HEK293 (cell line): ENCODE measurements around the gene AFG1L.

Experiments used
- CTCF ChIP-seq: fragments of 450-650 bp; formaldehyde crosslinking; IDR thresholded peaks from 2 replicates; pipeline ENCODE4 v1.5.1; 2016; ENCODE audit warnings: missing biosample characterization, missing genetic modification characterization
- HOXA7 ChIP-seq: sonication (generic); formaldehyde crosslinking; IDR thresholded peaks from 2 replicates; pipeline ENCODE4 v1.8.1; 2022; ENCODE audit warnings: missing genetic modification reagents, borderline replicate concordance
- KLF16 ChIP-seq: fragments of 450-650 bp; formaldehyde crosslinking; IDR thresholded peaks from 2 replicates; pipeline ENCODE4 v1.5.1; 2017; ENCODE audit warnings: missing biosample characterization, missing genetic modification characterization
- SETDB1 ChIP-seq: IDR thresholded peaks from one replicate; pipeline ENCODE4 v1.6.1; 2017; ENCODE audit warnings: mild to moderate bottlenecking, low read length, moderate library complexity, mixed read lengths; ENCODE audit not compliant: insufficient read length
- SP2 ChIP-seq: fragments of 450-650 bp; formaldehyde crosslinking; IDR thresholded peaks from 2 replicates; pipeline ENCODE4 v1.5.1; 2016; ENCODE audit warnings: missing biosample characterization, missing genetic modification characterization
- TCF7L2 ChIP-seq: IDR thresholded peaks from 2 replicates; pipeline ENCODE4 v1.6.1; 2011; ENCODE audit warnings: low read depth, mild to moderate bottlenecking, inconsistent platforms, low read length, moderate library complexity, borderline replicate concordance
- YY2 ChIP-seq: fragments of 450-650 bp; formaldehyde crosslinking; IDR thresholded peaks from 2 replicates; pipeline ENCODE4 v1.5.1; 2016; ENCODE audit warnings: missing biosample characterization, missing genetic modification characterization
- ZNF768 ChIP-seq: fragments of 450-650 bp; formaldehyde crosslinking; IDR thresholded peaks from 2 replicates; pipeline ENCODE4 v1.5.1; 2018; ENCODE audit warnings: missing biosample characterization, mild to moderate bottlenecking, missing genetic modification characterization
- TF ChIP-seq, protein P1 (sequence below): sonication (generic); formaldehyde crosslinking; IDR thresholded peaks from 2 replicates; pipeline ENCODE4 v1.8.1; 2022; ENCODE audit warnings: mild to moderate bottlenecking, moderate library complexity, missing genetic modification reagents

GRCh38 chr6:108465098-108465495 lies 170.2 kb downstream of the AFG1L start:
- TF ChIP-seq, protein P1, sequence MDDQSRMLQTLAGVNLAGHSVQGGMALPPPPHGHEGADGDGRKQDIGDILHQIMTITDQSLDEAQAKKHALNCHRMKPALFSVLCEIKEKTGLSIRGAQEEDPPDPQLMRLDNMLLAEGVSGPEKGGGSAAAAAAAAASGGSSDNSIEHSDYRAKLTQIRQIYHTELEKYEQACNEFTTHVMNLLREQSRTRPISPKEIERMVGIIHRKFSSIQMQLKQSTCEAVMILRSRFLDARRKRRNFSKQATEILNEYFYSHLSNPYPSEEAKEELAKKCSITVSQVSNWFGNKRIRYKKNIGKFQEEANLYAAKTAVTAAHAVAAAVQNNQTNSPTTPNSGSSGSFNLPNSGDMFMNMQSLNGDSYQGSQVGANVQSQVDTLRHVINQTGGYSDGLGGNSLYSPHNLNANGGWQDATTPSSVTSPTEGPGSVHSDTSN (CRISPR knock-in tag), result no peak
- no peak for TF ChIP-seq KLF16 (tag by site-specific recombination)
- no peak for TF ChIP-seq CTCF (tag by site-specific recombination)
- no peak for TF ChIP-seq SP2 (tag by site-specific recombination)
- TF ChIP-seq ZNF768, result no peak
- no peak for TF ChIP-seq SETDB1
- no peak for TF ChIP-seq HOXA7 (CRISPR knock-in tag)
- TF ChIP-seq YY2 (tag by site-specific recombination), result no peak
- no peak for TF ChIP-seq TCF7L2
